Measurements from ENCODE around the gene ABCC11.

GRCh38 chr16:48172682-48173081 is 74.7 kb downstream of the ABCC11 start:
- TF ChIP-seq POLR2A (IDR thresholded peaks at IDR 0.05; ENCODE audit: low read length) (no peak), GATA1 (IDR thresholded peaks at IDR 0.05; ENCODE audit: low read depth, low read length) (no peak)

All from erythroblast (primary cell).